Thoracic aorta (tissue), 2 donors: ENCODE results near the gene ZNF324B. TPM values are rescaled to one million over a fixed set of nuclear protein-coding genes. Genes with fewer than 3 reads are reported as not detected.

Source experiments
- ATAC-seq: fragments of 150-250 bp; one replicate; pipeline ENCODE4 v1.8.0; 2017; ENCODE audit warnings: low read depth; ENCODE audit not compliant: insufficient number of reproducible peaks, low FRiP score
- DNase-seq: peaks from one replicate; pipeline ENCODE4 v3.0.0-alpha.2; 2020; ENCODE audit warnings: low spot score
- H3K27ac ChIP-seq, 2 donors: fragments of 200-600 bp; sonication (generic); 1 replicate in 1 of 2; 2 replicates in 1 of 2; pipeline ENCODE4 v1.5.1; 2016; ENCODE audit warnings: mild to moderate bottlenecking in 2 of 2, moderate library complexity in 2 of 2
- H3K27me3 ChIP-seq: fragments of 200-600 bp; sonication (generic); replicated peaks from 2 replicates; pipeline ENCODE4 v1.6.0; 2016; ENCODE audit warnings: mild to moderate bottlenecking; ENCODE audit not compliant: insufficient read depth
- H3K36me3 ChIP-seq: fragments of 200-600 bp; sonication (generic); one replicate; pipeline ENCODE4 v1.5.1; 2016
- H3K4me1 ChIP-seq, 2 donors: fragments of 200-600 bp; sonication (generic); 1 replicate in 1 of 2; 2 replicates in 1 of 2; pipeline versions ENCODE4 v1.5.1 to v1.6.0; 2016; ENCODE audit warnings: low read depth in 2 of 2, mild to moderate bottlenecking in 1 of 2; ENCODE audit not compliant: control insufficient read depth in 1 of 2
- H3K4me3 ChIP-seq: fragments of 200-600 bp; sonication (generic); 2 replicates; pipeline ENCODE4 v1.5.1; 2016; ENCODE audit warnings: mild to moderate bottlenecking
- H3K9me3 ChIP-seq: fragments of 200-600 bp; sonication (generic); 2 replicates; pipeline ENCODE4 v1.5.1; 2016
- total RNA-seq, 2 donors: library from RNA; depleted of rRNA; stranded (reverse); fragments of >200 nt; gene quantifications; one replicate each; pipeline versions ENCODE4 v1.1.0 to v1.2.3, GENCODE V29; 2016
- TF ChIP-seq, protein P1 (sequence below): fragments of 200-600 bp; sonication (generic); IDR thresholded peaks from one replicate; pipeline ENCODE4 v1.5.1; 2019; ENCODE audit warnings: antibody characterized with exemption

ZNF324B gene
- total RNA-seq, 2 donors from 2014 or later = 6.0 to 12.0 TPM

DNA sequence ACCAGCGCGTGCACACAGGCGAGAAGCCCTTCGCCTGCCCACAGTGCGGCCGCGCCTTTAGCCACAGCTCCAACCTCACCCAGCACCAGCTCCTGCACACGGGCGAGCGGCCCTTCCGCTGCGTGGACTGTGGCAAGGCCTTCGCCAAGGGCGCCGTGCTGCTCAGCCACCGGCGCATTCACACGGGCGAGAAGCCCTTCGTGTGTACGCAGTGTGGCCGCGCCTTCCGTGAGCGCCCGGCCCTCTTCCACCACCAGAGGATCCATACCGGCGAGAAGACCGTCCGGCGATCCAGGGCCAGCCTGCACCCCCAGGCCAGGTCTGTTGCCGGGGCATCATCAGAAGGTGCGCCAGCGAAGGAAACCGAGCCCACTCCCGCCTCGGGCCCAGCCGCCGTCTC lies 20.3 kb downstream of the ZNF324B start:
- DNase-seq = no peak
- TF ChIP-seq, protein P1, sequence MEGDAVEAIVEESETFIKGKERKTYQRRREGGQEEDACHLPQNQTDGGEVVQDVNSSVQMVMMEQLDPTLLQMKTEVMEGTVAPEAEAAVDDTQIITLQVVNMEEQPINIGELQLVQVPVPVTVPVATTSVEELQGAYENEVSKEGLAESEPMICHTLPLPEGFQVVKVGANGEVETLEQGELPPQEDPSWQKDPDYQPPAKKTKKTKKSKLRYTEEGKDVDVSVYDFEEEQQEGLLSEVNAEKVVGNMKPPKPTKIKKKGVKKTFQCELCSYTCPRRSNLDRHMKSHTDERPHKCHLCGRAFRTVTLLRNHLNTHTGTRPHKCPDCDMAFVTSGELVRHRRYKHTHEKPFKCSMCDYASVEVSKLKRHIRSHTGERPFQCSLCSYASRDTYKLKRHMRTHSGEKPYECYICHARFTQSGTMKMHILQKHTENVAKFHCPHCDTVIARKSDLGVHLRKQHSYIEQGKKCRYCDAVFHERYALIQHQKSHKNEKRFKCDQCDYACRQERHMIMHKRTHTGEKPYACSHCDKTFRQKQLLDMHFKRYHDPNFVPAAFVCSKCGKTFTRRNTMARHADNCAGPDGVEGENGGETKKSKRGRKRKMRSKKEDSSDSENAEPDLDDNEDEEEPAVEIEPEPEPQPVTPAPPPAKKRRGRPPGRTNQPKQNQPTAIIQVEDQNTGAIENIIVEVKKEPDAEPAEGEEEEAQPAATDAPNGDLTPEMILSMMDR = no peak
- Histone ChIP-seq H3K4me3 (no peak overlapping the region), H3K36me3 (peaks cover 26% of the 10 kb centered on the region), H3K4me1 (peaks cover 9 to 27% of the 10 kb centered on the region in 2 donors), H3K27me3 (no peaks in the 10 kb centered on the region), H3K27ac (no peak overlapping the region), H3K9me3 (no peaks in the 10 kb centered on the region)
- ATAC-seq = no peak

DNA sequence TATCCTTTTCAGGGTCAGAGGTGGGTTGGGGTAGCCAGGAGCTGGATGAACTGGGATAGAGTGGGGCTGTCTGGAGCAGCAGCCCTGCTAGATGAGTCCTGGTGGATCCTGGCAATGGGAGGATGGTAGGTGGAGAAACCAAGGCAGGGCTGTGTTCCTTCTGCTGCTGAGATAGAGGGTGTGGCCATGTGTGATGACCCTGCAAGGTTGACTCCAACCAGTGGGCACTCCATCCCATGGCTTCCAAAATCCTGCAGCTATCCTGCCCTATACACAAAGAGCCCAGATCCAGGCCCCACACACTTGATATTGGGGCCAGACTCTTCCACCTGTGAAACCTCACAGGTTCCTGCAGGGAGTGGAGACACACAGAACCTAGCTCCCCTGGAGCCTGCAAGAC lies 22.4 kb downstream of the ZNF324B start:
- ATAC-seq = no peak
- no peak overlapping the region for H3K27ac ChIP-seq
- TF ChIP-seq, protein P1 = no peak
- H3K27me3 ChIP-seq = no peaks in the 10 kb centered on the region
- H3K4me1 ChIP-seq = peaks cover 2 to 22% of the 10 kb centered on the region in 2 donors
- H3K36me3 ChIP-seq = peaks cover 26% of the 10 kb centered on the region
- no peak for DNase-seq
- no peaks in the 10 kb centered on the region for H3K9me3 ChIP-seq
- no peak overlapping the region for H3K4me3 ChIP-seq

DNA sequence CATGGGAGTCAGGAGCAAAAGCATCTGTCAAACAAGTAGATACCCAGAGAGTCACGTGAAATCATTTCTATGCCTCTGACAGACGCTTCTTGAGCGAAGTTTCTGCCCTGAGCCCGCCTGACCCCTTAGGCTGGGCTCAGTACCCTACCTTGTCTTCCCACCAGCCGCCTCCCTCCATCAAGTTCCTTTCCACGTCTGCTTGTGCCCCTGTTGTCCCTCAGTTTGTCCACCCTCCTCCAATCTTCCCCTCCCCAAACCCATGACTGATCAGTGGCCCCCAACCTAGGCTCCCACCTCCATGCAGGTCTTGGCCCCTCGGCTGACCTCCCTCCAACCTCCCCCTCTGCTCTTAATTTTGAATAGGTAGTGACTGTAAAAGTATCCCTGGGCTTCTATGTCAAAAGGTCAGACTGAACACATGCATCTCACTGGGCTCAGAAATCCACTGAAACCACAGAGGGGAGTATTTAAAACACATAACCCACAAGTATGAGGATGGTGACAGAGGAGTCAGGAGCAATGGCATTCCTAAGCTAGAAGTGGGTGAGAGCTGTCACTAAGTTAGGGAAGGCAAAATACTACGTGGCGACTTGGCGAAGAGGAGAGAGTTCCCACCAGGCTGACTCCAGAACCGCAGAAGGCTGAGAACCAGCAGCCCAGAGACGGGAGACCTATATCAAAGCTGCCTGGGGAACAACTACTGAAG lies 23.0 kb downstream of the ZNF324B start:
- Histone ChIP-seq H3K4me3 (no peak overlapping the region), H3K9me3 (no peaks in the 10 kb centered on the region), H3K4me1 (peaks cover 2 to 21% of the 10 kb centered on the region in 2 donors), H3K36me3 (peaks cover 25% of the 10 kb centered on the region), H3K27me3 (no peaks in the 10 kb centered on the region), H3K27ac (peak overlapping the region; percentile 92 to 96)
- TF ChIP-seq, protein P1 = no peak
- DNase-seq (no peak), ATAC-seq (no peak)

DNA sequence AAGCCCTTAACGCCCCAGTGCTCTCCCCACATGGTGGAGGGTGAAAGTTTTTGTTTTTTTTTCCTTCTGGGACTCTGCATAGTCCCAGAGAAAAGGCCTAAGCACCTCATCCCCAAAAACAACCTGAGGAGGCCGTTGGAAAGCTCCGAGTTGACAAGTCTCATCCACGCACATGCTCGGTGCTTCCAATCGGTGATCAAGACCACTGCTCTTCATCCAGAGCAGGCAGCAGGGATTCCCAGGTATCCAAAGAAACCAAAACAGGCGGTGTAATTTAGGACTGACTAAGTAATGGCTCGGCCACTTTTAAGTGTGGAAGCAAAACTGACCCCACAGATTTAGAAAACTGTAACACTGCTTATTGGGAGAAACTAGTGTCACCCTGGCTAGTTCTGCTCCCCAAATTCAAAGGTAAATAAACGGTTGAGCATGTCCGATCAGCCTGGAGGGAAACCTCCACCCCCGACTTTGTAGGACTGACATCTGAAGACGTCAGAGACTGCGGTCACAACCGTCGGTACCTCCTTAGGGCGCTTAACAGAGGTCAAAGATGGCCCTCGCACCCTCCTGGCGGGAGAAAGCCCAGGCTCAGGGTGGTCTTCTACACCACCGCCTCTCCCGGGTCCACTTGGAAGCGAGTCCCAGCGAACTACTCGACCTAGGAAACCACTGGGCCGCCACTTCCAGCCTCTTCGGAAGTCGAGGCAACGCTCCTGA lies 23.7 kb downstream of the ZNF324B start:
- peak overlapping the region; percentile 81 for H3K4me3 ChIP-seq
- peaks cover 2 to 21% of the 10 kb centered on the region in 2 donors for H3K4me1 ChIP-seq
- H3K27me3 ChIP-seq = no peaks in the 10 kb centered on the region
- peak overlapping the region; percentile 92 to 96 for H3K27ac ChIP-seq
- ATAC-seq = no peak
- peaks cover 26% of the 10 kb centered on the region for H3K36me3 ChIP-seq
- no peak for DNase-seq
- TF ChIP-seq, protein P1 = no peak
- no peaks in the 10 kb centered on the region for H3K9me3 ChIP-seq

DNA sequence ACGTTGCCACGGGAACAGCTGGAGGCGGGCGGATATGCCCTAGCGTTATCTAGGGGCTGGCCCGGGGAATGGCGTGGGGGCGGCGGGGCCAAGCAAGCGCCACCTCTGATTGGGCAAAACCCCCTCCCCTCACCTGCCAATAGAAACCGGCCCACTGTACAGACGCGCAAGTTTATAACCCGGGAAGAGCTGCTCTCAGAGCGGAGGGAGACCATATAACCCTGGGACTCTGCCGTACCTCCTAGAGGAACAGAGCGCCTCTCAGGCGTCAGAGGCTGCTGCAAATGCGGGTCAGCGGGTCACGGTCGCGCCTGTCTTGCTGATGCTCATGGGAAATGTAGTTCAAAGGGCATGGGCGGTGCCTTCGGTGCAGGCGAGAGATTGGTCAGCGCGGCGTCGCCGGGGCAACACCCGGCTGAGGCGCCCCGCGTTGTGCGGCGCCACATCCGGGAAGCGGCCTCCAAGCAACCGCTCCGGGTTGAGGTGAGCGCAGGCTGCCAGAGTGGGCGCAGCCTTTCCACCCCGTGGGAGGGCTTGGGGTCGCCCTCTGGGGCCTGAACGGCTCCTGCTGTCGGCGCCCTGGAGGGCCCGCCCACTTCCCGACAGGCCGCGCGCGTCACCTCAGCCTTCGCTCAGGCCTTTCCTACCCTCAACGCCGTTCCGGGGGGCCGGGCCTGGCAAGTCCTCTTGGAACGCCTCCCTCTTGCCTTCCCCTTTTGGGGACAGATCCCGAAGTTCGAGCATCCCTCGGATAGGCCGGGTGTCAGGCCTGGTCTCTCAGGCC lies 24.5 kb downstream of the ZNF324B start, which contains the start of gene ZNF446:
TSS of gene ZNF446 (plus strand) at position 639 of the 784 bp plus-strand sequence. CDS start 867 bp downstream, outside the sequence.
- TF ChIP-seq, protein P1 = no peak
- peak; percentile 87 for ATAC-seq
- peak; percentile 97 for DNase-seq
- Histone ChIP-seq H3K36me3 (peaks cover 31% of the 10 kb centered on the region), H3K4me1 (peaks cover 2 to 21% of the 10 kb centered on the region in 2 donors), H3K27me3 (no peaks in the 10 kb centered on the region), H3K27ac (peak within 1 kb of the TSS; percentile 92 to 96), H3K9me3 (no peaks in the 10 kb centered on the region), H3K4me3 (peak within 1 kb of the TSS; percentile 81)
